IMR-90 (cell line): ENCODE measurements around the gene PDGFD. TPM values are rescaled to one million over a fixed set of nuclear protein-coding genes. Genes with fewer than 3 reads are reported as not detected.

ENCODE experiments used
- ATAC-seq: fragments of 200-7000 bp; cut with Tn5 transposase; 2 replicates; pipeline ENCODE4 v1.9.1; 2020; ENCODE audit warnings: low read depth, mild to moderate bottlenecking, moderate library complexity
- BruUV-seq: library from RNA; stranded (reverse); fragments of 400-500 nt; replicated peaks from 2 replicates; lab custom pipeline; 2021; lab: Mats Ljungman, UMichigan
- CTCF ChIA-PET: fragments of 300-600 bp; formaldehyde crosslinking; extraction: SDS; loops from one replicate; lab custom pipeline; 2021; ENCODE audit warnings: antibody characterized with exemption; lab: Yijun Ruan, JAX
- POLR2A ChIA-PET: fragments of 300-600 bp; sonication (Branson Sonifier 250); formaldehyde crosslinking; loops from one replicate; lab custom pipeline; 2022; ENCODE audit warnings: antibody characterized with exemption; ENCODE audit not compliant: unreplicated experiment; lab: Charles Lee
- DNase-seq: peaks from one replicate; pipeline ENCODE4 v3.0.0; 2013
- H2AFZ ChIP-seq: replicated peaks from 2 replicates; pipeline ENCODE3; 2013; ENCODE audit warnings: low read length, mild to moderate bottlenecking; ENCODE audit not compliant: poor library complexity
- H2AK5ac ChIP-seq: 2 replicates; pipeline ENCODE4 v1.6.1; 2013; ENCODE audit warnings: low read depth, low read length, inconsistent platforms
- H2AK9ac ChIP-seq: replicated peaks from 2 replicates; pipeline ENCODE3; 2013; ENCODE audit warnings: mild to moderate bottlenecking, low read depth, low read length, moderate library complexity; ENCODE audit not compliant: poor library complexity
- H2BK120ac ChIP-seq: 2 replicates; pipeline ENCODE4 v1.6.1; 2013; ENCODE audit warnings: low read depth, low read length, inconsistent platforms
- H2BK15ac ChIP-seq: 3 replicates; pipeline ENCODE4 v1.6.1; 2013; ENCODE audit warnings: low read depth, low read length, inconsistent platforms
- H2BK20ac ChIP-seq: 2 replicates; pipeline ENCODE4 v1.6.1; 2013; ENCODE audit warnings: low read depth, mild to moderate bottlenecking, inconsistent platforms, low read length, moderate library complexity
- H2BK5ac ChIP-seq: 2 replicates; pipeline ENCODE4 v1.6.1; 2013; ENCODE audit warnings: mild to moderate bottlenecking, low read depth, low read length, inconsistent platforms; ENCODE audit not compliant: poor library complexity, severe bottlenecking
- H3K14ac ChIP-seq: replicated peaks from 2 replicates; pipeline ENCODE4 v1.6.1; 2013; ENCODE audit warnings: low read depth, low read length, inconsistent platforms
- H3K18ac ChIP-seq: 2 replicates; pipeline ENCODE4 v1.6.1; 2013; ENCODE audit warnings: low read depth, low read length, control low read depth
- H3K23ac ChIP-seq: 2 replicates; pipeline ENCODE4 v1.6.1; 2013; ENCODE audit warnings: low read depth, low read length, inconsistent platforms
- H3K27ac ChIP-seq: 2 replicates; pipeline ENCODE4 v1.5.1; 2013; ENCODE audit warnings: mild to moderate bottlenecking, control low read depth, low read length; ENCODE audit not compliant: insufficient read depth
- H3K27me3 ChIP-seq: 2 replicates; pipeline ENCODE4 v1.6.1; 2013; ENCODE audit warnings: low read length; ENCODE audit not compliant: control insufficient read depth, insufficient read depth
- H3K36me3 ChIP-seq: 2 replicates; pipeline ENCODE4 v1.6.1; 2013; ENCODE audit warnings: low read length, mixed read lengths; ENCODE audit not compliant: control insufficient read depth, insufficient read depth
- H3K4ac ChIP-seq: 2 replicates; pipeline ENCODE4 v1.6.1; 2013; ENCODE audit warnings: low read depth, low read length, inconsistent platforms
- H3K4me1 ChIP-seq: 2 replicates; pipeline ENCODE4 v1.6.1; 2013; ENCODE audit warnings: low read length, mixed read lengths; ENCODE audit not compliant: control insufficient read depth, insufficient read depth
- H3K4me2 ChIP-seq: 2 replicates; pipeline ENCODE4 v1.6.1; 2013; ENCODE audit warnings: low read depth, mild to moderate bottlenecking, control low read depth, low read length, moderate library complexity
- H3K4me3 ChIP-seq: 2 replicates; pipeline ENCODE4 v1.5.1; 2013; ENCODE audit warnings: low read depth, mild to moderate bottlenecking, control low read depth, low read length, moderate library complexity; ENCODE audit not compliant: insufficient read depth
- H3K56ac ChIP-seq: 2 replicates; pipeline ENCODE4 v1.6.1; 2013; ENCODE audit warnings: low read length, inconsistent platforms; ENCODE audit not compliant: insufficient read depth; ENCODE audit errors: extremely low read depth
- H3K79me1 ChIP-seq, 2 experiments: 2 replicates each; pipeline ENCODE4 v1.6.1; 2013; ENCODE audit warnings: low read length in 2 of 2, inconsistent platforms in 1 of 2, low read depth in 1 of 2
- H3K9ac ChIP-seq: 2 replicates; pipeline ENCODE4 v1.6.1; 2013; ENCODE audit warnings: low read depth, low read length, control low read depth
- H3K9me1 ChIP-seq: 2 replicates; pipeline ENCODE4 v1.6.1; 2013; ENCODE audit warnings: low read length, inconsistent platforms; ENCODE audit not compliant: insufficient read depth
- H3K9me3 ChIP-seq: 2 replicates; pipeline ENCODE4 v1.6.1; 2013; ENCODE audit warnings: low read length; ENCODE audit not compliant: control insufficient read depth, insufficient read depth
- H4K20me1 ChIP-seq: 2 replicates; pipeline ENCODE4 v1.6.1; 2013; ENCODE audit warnings: low read length, inconsistent platforms; ENCODE audit not compliant: insufficient read depth
- H4K5ac ChIP-seq: 2 replicates; pipeline ENCODE4 v1.6.1; 2013; ENCODE audit warnings: mild to moderate bottlenecking, low read depth, low read length, control low read depth
- H4K8ac ChIP-seq, 2 experiments: 2 replicates each; pipeline ENCODE4 v1.6.1; 2013; ENCODE audit warnings: low read depth in 2 of 2, low read length in 2 of 2, control low read depth in 1 of 2, inconsistent platforms in 1 of 2
- H4K91ac ChIP-seq: 2 replicates; pipeline ENCODE4 v1.6.1; 2013; ENCODE audit warnings: low read depth, low read length, inconsistent platforms; ENCODE audit not compliant: insufficient read depth
- CEBPB ChIP-seq: IDR thresholded peaks from 2 replicates; pipeline ENCODE4 v1.6.1; 2012; ENCODE audit warnings: low read depth, low read length, improper control_type of control experiment
- whole genome bisulfite sequencing, 2 experiments: methylation state at CpG; one replicate each; pipeline versions ENCODE4 v1.1.5 to v1.1.7; 2013; ENCODE audit warnings: missing lambda C conversion rate in 2 of 2; ENCODE audit not compliant: insufficient read length in 1 of 2; ENCODE audit errors: extremely low coverage in 2 of 2; 5-methylcytosine and 5-hydroxymethylcytosine counted together
- dilution Hi-C: fragments of 300-500 bp; cut with HindIII; formaldehyde crosslinking; loops from one replicate; pipeline ENCODE4 v1.14.3; 2018; ENCODE audit warnings: low sequenced_read_pairs; ENCODE audit not compliant: unreplicated experiment
- in situ Hi-C: fragments of 300-500 bp; cut with MboI; formaldehyde crosslinking; loops from 3 replicates; pipeline ENCODE4 v1.14.3; 2019; ENCODE audit warnings: low sequenced_read_pairs, inconsistent platforms, mixed read lengths
- intact Hi-C: fragments of 100-400 bp; cut with micrococcal nuclease; formaldehyde crosslinking; loops from 2 replicates; pipeline ENCODE4 v1.10.0; 2022
- polyA plus RNA-seq, 3 experiments: library from polyadenylated mRNA; depleted of rRNA; stranded (reverse); fragments of >200 nt; gene quantifications; 2 replicates each; pipeline ENCODE4 v1.2.3, GENCODE V29; 2012; ENCODE audit warnings: low replicate concordance in 1 of 3
- total RNA-seq: library from RNA; depleted of rRNA; stranded (reverse); fragments of >200 nt; gene quantifications from 2 replicates; pipeline ENCODE4 v1.2.3, GENCODE V29; 2012
- TF ChIP-seq, protein P1 (sequence below): fragments of 150-350 bp; IDR thresholded peaks from 2 replicates; pipeline ENCODE4 v1.6.1; 2016; ENCODE audit warnings: low read depth, mild to moderate bottlenecking, low read length, moderate library complexity, borderline replicate concordance

PDGFD gene
- total and polyA plus RNA-seq, 2 of the 4 experiments (the other 2 are of a cell fraction), result 2.1 to 3.0 TPM

DNA sequence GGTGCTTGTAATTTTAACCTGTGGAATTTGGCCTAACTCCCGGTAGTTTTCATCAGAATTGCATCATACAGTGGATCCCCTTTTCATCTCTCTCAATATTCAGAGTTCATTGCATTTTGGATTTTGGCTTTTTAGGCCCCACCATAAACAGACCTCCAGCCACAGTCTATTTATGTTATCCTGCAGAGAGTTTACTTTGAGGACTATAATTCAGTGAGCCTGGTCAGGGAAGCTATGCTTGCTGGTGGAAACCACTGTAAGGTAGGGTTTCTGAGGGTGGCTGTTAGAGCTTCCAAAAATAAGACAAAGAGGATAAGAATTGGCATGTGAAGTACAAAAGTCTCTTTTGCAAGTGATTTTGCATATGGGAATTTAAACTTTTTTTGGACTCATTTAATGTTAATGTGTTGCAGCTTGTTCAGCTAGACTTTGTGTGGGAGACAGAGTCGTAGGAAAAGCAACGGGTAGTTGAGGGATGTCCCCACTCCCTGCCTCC, 162.3 kb downstream of the PDGFD start:
- no peaks in the 10 kb centered on the region for H3K27me3 ChIP-seq
- peak overlapping the region; percentile 93 for H2BK120ac ChIP-seq
- no peaks in the 10 kb centered on the region for H3K36me3 ChIP-seq
- in situ Hi-C loops, result no loop called here
- H3K4me1 ChIP-seq, result peaks cover 21% of the 10 kb centered on the region
- ChIA-PET CTCF (no interaction called here), POLR2A (no interaction called here)
- no peaks in the 10 kb centered on the region for H4K20me1 ChIP-seq
- dilution Hi-C loops, result no loop called here
- DNase-seq (peak; percentile 86), ATAC-seq (peak; percentile 65)
- H3K14ac ChIP-seq, result peak overlapping the region; percentile 79
- H3K9me3 ChIP-seq, result no peaks in the 10 kb centered on the region; the same call in 1 of the 2 replicates
- no TSS peak for BruUV-seq
- H4K91ac ChIP-seq, result peak overlapping the region; percentile 90
- H3K4me2 ChIP-seq, result peak overlapping the region; percentile 10
- H2AK9ac ChIP-seq, result no peak overlapping the region
- H2AFZ ChIP-seq, result no peak overlapping the region
- peak overlapping the region; percentile 98 for H3K27ac ChIP-seq
- H3K23ac ChIP-seq, result peak overlapping the region; percentile 29; the same call in 1 of the 2 replicates
- no CpG with 5 or more reads among the region's 3 CpGs for WGBS, 2 experiments
- peaks cover 17% of the 10 kb centered on the region for H3K9me1 ChIP-seq
- no peaks in the 10 kb centered on the region; a peak in 1 of 4 replicates for H3K79me1 ChIP-seq
- TF ChIP-seq CEBPB, result peak; percentile 93
- TF ChIP-seq, protein P1, sequence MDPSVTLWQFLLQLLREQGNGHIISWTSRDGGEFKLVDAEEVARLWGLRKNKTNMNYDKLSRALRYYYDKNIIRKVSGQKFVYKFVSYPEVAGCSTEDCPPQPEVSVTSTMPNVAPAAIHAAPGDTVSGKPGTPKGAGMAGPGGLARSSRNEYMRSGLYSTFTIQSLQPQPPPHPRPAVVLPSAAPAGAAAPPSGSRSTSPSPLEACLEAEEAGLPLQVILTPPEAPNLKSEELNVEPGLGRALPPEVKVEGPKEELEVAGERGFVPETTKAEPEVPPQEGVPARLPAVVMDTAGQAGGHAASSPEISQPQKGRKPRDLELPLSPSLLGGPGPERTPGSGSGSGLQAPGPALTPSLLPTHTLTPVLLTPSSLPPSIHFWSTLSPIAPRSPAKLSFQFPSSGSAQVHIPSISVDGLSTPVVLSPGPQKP, result no peak
- peak overlapping the region; percentile 51 to 95; a peak in 3 of 4 replicates for H4K8ac ChIP-seq
- peak overlapping the region; percentile 94; the same call in 2 of the 3 replicates for H2BK15ac ChIP-seq
- intact Hi-C loops, result no loop called here
- H2BK20ac ChIP-seq, result peak overlapping the region; percentile 83
- peak overlapping the region; percentile 92 for H2AK5ac ChIP-seq
- H3K4me3 ChIP-seq, result no peak overlapping the region
- peak overlapping the region; percentile 22; the same call in 1 of the 2 replicates for H3K56ac ChIP-seq
- H3K18ac ChIP-seq, result peak overlapping the region; percentile 96
- H3K4ac ChIP-seq, result peak overlapping the region; percentile 89
- H4K5ac ChIP-seq, result peak overlapping the region; percentile 89
- H2BK5ac ChIP-seq, result peak overlapping the region; percentile 68
- H3K9ac ChIP-seq, result no peak overlapping the region
